ENCODE data around the gene CROT.

Gene CROT

GRCh38 chr7:87359366-87359765 is 13.9 kb downstream of the CROT start:
- Histone ChIP-seq H3K27ac (no peak overlapping the region), H3K36me3 (peaks cover 14 to 47% (median 31%) of the 10 kb centered on the region in 11 experiments), H3K4me2 (no peak overlapping the region)

GRCh38 chr7:87361320-87361719 is 15.9 kb downstream of the CROT start:
- no peak for TF ChIP-seq Cebpa-rat (IDR thresholded peaks at IDR 0.05)
- H3K4me3 ChIP-seq, result no peak overlapping the region
- H4K20me1 ChIP-seq, result no peaks in the 10 kb centered on the region
- H3K4me2 ChIP-seq, result no peak overlapping the region
- H3K27ac ChIP-seq, result no peak overlapping the region
- H3K36me3 ChIP-seq, result peaks cover 0 to 27% (median 17%) of the 10 kb centered on the region in 11 experiments; a peak in 17 of 22 replicates
- peaks cover 12 to 17% (median 16%) of the 10 kb centered on the region in 11 experiments for H3K9me3 ChIP-seq (replicated peaks in 1 of 11)
- no peak overlapping the region for H3K9ac ChIP-seq
- no peaks in the 10 kb centered on the region for H3K27me3 ChIP-seq
- H3K4me1 ChIP-seq, result no peaks in the 10 kb centered on the region

More at GRCh38 chr7:87359366-87359765, 13.9 kb downstream of the CROT start:
- Histone ChIP-seq H3K4me3 (no peak overlapping the region), H4K20me1 (no peaks in the 10 kb centered on the region), H3K27me3 (no peaks in the 10 kb centered on the region), H3K9ac (no peak overlapping the region), H3K9me3 (replicated peaks in 1 of 11) (peaks cover 31 to 37% (median 35%) of the 10 kb centered on the region in 11 experiments), H3K4me1 (no peaks in the 10 kb centered on the region)
- TF ChIP-seq Cebpa-rat (IDR thresholded peaks at IDR 0.05), result no peak

- Histone ChIP-seq H3K36me3 (peaks cover 0 to 14% (median 0%) of the 10 kb centered on the region in 11 experiments; a peak in 3 of 22 replicates), H3K4me1 (no peaks in the 10 kb centered on the region), H3K27ac (no peak overlapping the region), H3K27me3 (no peaks in the 10 kb centered on the region), H3K4me3 (no peak overlapping the region), H3K9ac (no peak overlapping the region), H3K9me3 (replicated peaks in 1 of 11) (no peaks in the 10 kb centered on the region), H3K4me2 (no peak overlapping the region), H4K20me1 (no peaks in the 10 kb centered on the region)
- TF ChIP-seq Cebpa-rat (IDR thresholded peaks at IDR 0.05), result no peak
These were observed 17.9 kb downstream of the CROT start for GRCh38 chr7:87363342-87363741.

GRCh38 chr7:87364246-87364645 is 18.8 kb downstream of the CROT start:
- Histone ChIP-seq H3K27me3 (no peaks in the 10 kb centered on the region), H3K4me3 (no peak overlapping the region), H3K4me1 (no peaks in the 10 kb centered on the region), H3K27ac (no peak overlapping the region), H3K9ac (no peak overlapping the region), H3K4me2 (no peak overlapping the region), H3K36me3 (peaks cover 0 to 14% (median 0%) of the 10 kb centered on the region in 11 experiments; a peak in 3 of 22 replicates), H4K20me1 (no peaks in the 10 kb centered on the region), H3K9me3 (replicated peaks in 1 of 11) (no peaks in the 10 kb centered on the region)
- TF ChIP-seq Cebpa-rat (IDR thresholded peaks at IDR 0.05), result no peak

GRCh38 chr7:87369216-87369615 is 23.8 kb downstream of the CROT start:
- no peaks in the 10 kb centered on the region for H3K4me1 ChIP-seq
- H3K36me3 ChIP-seq, result no peaks in the 10 kb centered on the region; a peak in 2 of 22 replicates
- H3K4me3 ChIP-seq, result no peak overlapping the region
- H3K9ac ChIP-seq, result no peak overlapping the region
- no peak overlapping the region for H3K4me2 ChIP-seq
- no peak overlapping the region for H3K27ac ChIP-seq
- no peaks in the 10 kb centered on the region for H4K20me1 ChIP-seq
- no peaks in the 10 kb centered on the region for H3K27me3 ChIP-seq
- no peak for TF ChIP-seq Cebpa-rat (IDR thresholded peaks at IDR 0.05)
- no peaks in the 10 kb centered on the region for H3K9me3 ChIP-seq (replicated peaks in 1 of 11)

- no peaks in the 10 kb centered on the region for H3K9me3 ChIP-seq (replicated peaks in 1 of 11)
- no peak overlapping the region for H3K4me3 ChIP-seq
- H3K36me3 ChIP-seq, result no peaks in the 10 kb centered on the region; a peak in 1 of 22 replicates
- no peak overlapping the region for H3K9ac ChIP-seq
- H3K27me3 ChIP-seq, result no peaks in the 10 kb centered on the region
- no peak overlapping the region for H3K4me2 ChIP-seq
- no peak for TF ChIP-seq Cebpa-rat (IDR thresholded peaks at IDR 0.05)
- no peaks in the 10 kb centered on the region for H3K4me1 ChIP-seq
- H4K20me1 ChIP-seq, result no peaks in the 10 kb centered on the region
- H3K27ac ChIP-seq, result no peak overlapping the region
These were observed 25.3 kb downstream of the CROT start for GRCh38 chr7:87370660-87371180.

- Histone ChIP-seq H3K27ac (no peak overlapping the region), H3K27me3 (no peaks in the 10 kb centered on the region), H4K20me1 (no peaks in the 10 kb centered on the region), H3K4me1 (no peaks in the 10 kb centered on the region), H3K9ac (no peak overlapping the region), H3K4me2 (no peak overlapping the region), H3K9me3 (replicated peaks in 1 of 11) (no peaks in the 10 kb centered on the region), H3K4me3 (no peak overlapping the region), H3K36me3 (no peaks in the 10 kb centered on the region; a peak in 1 of 22 replicates)
- no peak for TF ChIP-seq Cebpa-rat (IDR thresholded peaks at IDR 0.05)
These were observed 30.4 kb downstream of the CROT start for GRCh38 chr7:87375662-87376435.

- no peak for TF ChIP-seq Cebpa-rat (IDR thresholded peaks at IDR 0.05)
- H4K20me1 ChIP-seq, result no peaks in the 10 kb centered on the region
- H3K9me3 ChIP-seq (replicated peaks in 1 of 11), result peaks cover 0 to 10% (median 0%) of the 10 kb centered on the region in 11 experiments; a peak in 4 of 22 replicates
- H3K4me1 ChIP-seq, result no peaks in the 10 kb centered on the region
- H3K27ac ChIP-seq, result no peak overlapping the region
- peaks cover 0 to 10% (median 0%) of the 10 kb centered on the region in 11 experiments; a peak in 5 of 22 replicates for H3K36me3 ChIP-seq
- no peaks in the 10 kb centered on the region for H3K27me3 ChIP-seq
- no peak overlapping the region for H3K4me3 ChIP-seq
- H3K9ac ChIP-seq, result no peak overlapping the region
- H3K4me2 ChIP-seq, result no peak overlapping the region
These were observed 35.4 kb downstream of the CROT start for GRCh38 chr7:87380905-87381304.

- H3K27me3 ChIP-seq, result no peaks in the 10 kb centered on the region
- H3K4me1 ChIP-seq, result no peaks in the 10 kb centered on the region
- no peak overlapping the region for H3K27ac ChIP-seq
- H3K4me2 ChIP-seq, result no peak overlapping the region
- H3K9ac ChIP-seq, result no peak overlapping the region
- H3K9me3 ChIP-seq (replicated peaks in 1 of 11), result peaks cover 4 to 29% (median 19%) of the 10 kb centered on the region in 11 experiments; a peak in 19 of 22 replicates
- H3K36me3 ChIP-seq, result peaks cover 4 to 51% (median 25%) of the 10 kb centered on the region in 11 experiments; a peak in 18 of 22 replicates
- no peak overlapping the region for H3K4me3 ChIP-seq
- no peaks in the 10 kb centered on the region for H4K20me1 ChIP-seq
- no peak for TF ChIP-seq Cebpa-rat (IDR thresholded peaks at IDR 0.05)
These were observed 45.7 kb downstream of the CROT start for GRCh38 chr7:87391020-87391701.

Data from BLaER1 treated with 17β-estradiol and CSF1 and Interleukin-3, amounts not matched to agents 10 nM and 100 nM (cell line).